ENCODE data around the gene SPIN2A.
"Not testable (repeated sequence)": the region's sequence is repeated elsewhere in the genome, so short reads cannot be mapped to it uniquely, and the experiment has no call there.

SPIN2A gene

DNA sequence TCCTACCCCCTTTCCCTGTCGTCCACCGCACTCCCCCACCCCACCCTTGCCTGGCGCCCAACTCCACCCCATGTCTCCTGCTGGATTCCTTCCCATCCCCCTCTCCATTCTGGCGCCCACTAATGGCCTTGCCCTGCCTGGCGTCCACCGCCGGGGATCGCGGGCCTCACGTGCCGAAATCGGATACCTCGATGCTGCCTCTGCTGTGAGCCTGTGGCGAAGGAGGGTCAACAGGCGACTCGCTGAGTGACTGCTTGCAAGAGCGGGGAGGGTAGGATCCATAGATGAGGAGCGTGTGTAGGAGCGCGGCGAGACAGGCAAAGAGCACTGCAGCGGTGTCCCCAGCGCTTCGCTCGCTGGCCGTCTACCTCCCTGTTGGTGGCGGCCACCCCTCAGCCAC is at the start of gene SPIN2A:
TSS of gene SPIN2A (minus strand) at position 325 of the 400 bp plus-strand sequence. CDS start 800 bp downstream, outside the sequence.
- no CpG with 5 or more reads among the region's 27 CpGs for WGBS (ENCODE audit: insufficient coverage, insufficient read length)
- not testable (repeated sequence) for H3K4me1 ChIP-seq (ENCODE audit: control insufficient read depth, insufficient read depth, low read length); H3K27ac ChIP-seq (ENCODE audit: low read length); H3K9me3 ChIP-seq (ENCODE audit: control insufficient read depth, insufficient read depth, low read length); DNase-seq (ENCODE audit: low read depth, low spot score); H3K36me3 ChIP-seq (ENCODE audit: control insufficient read depth, insufficient read depth, low read length); H3K27me3 ChIP-seq (ENCODE audit: control insufficient read depth, insufficient read depth, low read length)
- H3K4me3 ChIP-seq (ENCODE audit: low read length), result peak within 1 kb of the TSS; percentile 37; the same call in 1 of the 2 replicates

- no peak overlapping the region for H3K27ac ChIP-seq (ENCODE audit: low read length)
- no peaks in the 10 kb centered on the region for H3K36me3 ChIP-seq (ENCODE audit: control insufficient read depth, insufficient read depth, low read length)
- no peaks in the 10 kb centered on the region for H3K4me1 ChIP-seq (ENCODE audit: control insufficient read depth, insufficient read depth, low read length)
- H3K9me3 ChIP-seq (ENCODE audit: control insufficient read depth, insufficient read depth, low read length), result no peaks in the 10 kb centered on the region
- DNase-seq (ENCODE audit: low read depth, low spot score), result no peak
- no peak overlapping the region for H3K4me3 ChIP-seq (ENCODE audit: low read length)
- no peaks in the 10 kb centered on the region for H3K27me3 ChIP-seq (ENCODE audit: control insufficient read depth, insufficient read depth, low read length)
Observed at GRCh38 chrX:57178605-57179004, 41.4 kb upstream of the SPIN2A start.

- no peaks in the 10 kb centered on the region for H3K4me1 ChIP-seq (ENCODE audit: control insufficient read depth, insufficient read depth, low read length)
- H3K9me3 ChIP-seq (ENCODE audit: control insufficient read depth, insufficient read depth, low read length), result no peaks in the 10 kb centered on the region
- DNase-seq (ENCODE audit: low read depth, low spot score), result peak; percentile 31
- no CpG with 5 or more reads among the region's 1 CpG for WGBS (ENCODE audit: insufficient coverage, insufficient read length)
- no peak overlapping the region for H3K27ac ChIP-seq (ENCODE audit: low read length)
- H3K27me3 ChIP-seq (ENCODE audit: control insufficient read depth, insufficient read depth, low read length), result no peaks in the 10 kb centered on the region
- H3K4me3 ChIP-seq (ENCODE audit: low read length), result no peak overlapping the region
- no peaks in the 10 kb centered on the region for H3K36me3 ChIP-seq (ENCODE audit: control insufficient read depth, insufficient read depth, low read length)
Observed at GRCh38 chrX:57177070-57177469, 39.9 kb upstream of the SPIN2A start.

DNA sequence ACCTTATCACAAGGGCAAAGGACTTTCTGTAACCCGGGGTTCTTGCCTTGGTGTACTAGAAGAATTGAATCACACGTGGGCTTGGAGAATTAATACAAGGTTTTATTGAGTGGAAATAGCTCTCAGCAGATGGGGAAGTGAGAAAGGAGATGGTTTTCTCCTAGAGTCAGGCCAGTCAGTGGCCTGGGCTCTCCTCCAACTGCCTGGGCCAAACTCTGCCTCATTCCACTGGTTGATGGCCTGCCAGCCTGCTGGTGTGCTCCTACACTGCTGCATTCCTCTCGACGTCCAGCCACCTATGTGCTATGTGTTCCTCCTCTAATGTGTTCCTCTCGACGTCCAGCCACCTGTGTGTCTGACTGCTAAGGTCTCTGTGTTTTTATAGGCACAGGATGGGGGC is 35.3 kb upstream of the SPIN2A start:
- Histone ChIP-seq H3K4me1 (ENCODE audit: control insufficient read depth, insufficient read depth, low read length) (no peaks in the 10 kb centered on the region), H3K36me3 (ENCODE audit: control insufficient read depth, insufficient read depth, low read length) (no peaks in the 10 kb centered on the region), H3K9me3 (ENCODE audit: control insufficient read depth, insufficient read depth, low read length) (no peaks in the 10 kb centered on the region), H3K27me3 (ENCODE audit: control insufficient read depth, insufficient read depth, low read length) (no peaks in the 10 kb centered on the region), H3K4me3 (ENCODE audit: low read length) (no peak overlapping the region), H3K27ac (ENCODE audit: low read length) (no peak overlapping the region)
- DNase-seq (ENCODE audit: low read depth, low spot score), result no peak
- no CpG with 5 or more reads among the region's 6 CpGs for WGBS (ENCODE audit: insufficient coverage, insufficient read length)

DNA sequence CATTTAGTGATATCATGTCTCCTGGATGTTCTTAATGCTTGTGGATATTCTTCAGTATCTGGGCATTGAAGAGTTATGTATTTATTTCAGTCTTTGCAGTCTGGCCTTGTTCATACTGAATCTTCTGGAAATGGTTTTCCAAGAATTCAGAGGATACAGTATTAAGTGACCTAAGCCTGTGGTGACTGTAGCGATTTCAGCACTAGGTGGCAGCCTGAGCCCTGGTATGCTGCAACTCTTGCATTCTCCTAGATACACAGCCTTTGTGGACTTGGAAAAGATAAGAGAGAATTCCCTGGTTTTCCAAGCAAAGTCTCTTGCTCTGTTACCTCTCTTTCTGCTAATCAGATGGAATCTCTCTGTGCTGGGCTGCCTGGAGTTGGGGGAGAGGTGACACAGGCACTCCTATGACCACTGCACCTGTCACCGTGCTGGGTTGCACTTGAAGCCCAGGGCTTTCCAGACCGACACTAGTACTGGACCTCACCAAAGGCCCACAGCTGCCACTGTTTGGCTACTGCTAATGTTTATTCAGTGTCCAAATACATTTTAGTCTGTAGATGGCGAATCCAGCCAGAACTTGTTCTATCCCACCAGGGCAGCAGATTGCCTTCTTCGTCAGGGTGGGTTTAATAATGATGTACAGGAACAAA is 19.3 kb upstream of the SPIN2A start:
- no peak overlapping the region for H3K27ac ChIP-seq (ENCODE audit: low read length)
- no peak for DNase-seq (ENCODE audit: low read depth, low spot score)
- WGBS (ENCODE audit: insufficient coverage, insufficient read length), result no CpG with 5 or more reads among the region's 5 CpGs

GRCh38 chrX:57155171-57155570 is 18.0 kb upstream of the SPIN2A start:
- no peaks in the 10 kb centered on the region for H3K27me3 ChIP-seq (ENCODE audit: control insufficient read depth, insufficient read depth, low read length)
- no peaks in the 10 kb centered on the region for H3K9me3 ChIP-seq (ENCODE audit: control insufficient read depth, insufficient read depth, low read length)
- WGBS (ENCODE audit: insufficient coverage, insufficient read length), result no CpG with 5 or more reads among the region's 2 CpGs
- H3K4me1 ChIP-seq (ENCODE audit: control insufficient read depth, insufficient read depth, low read length), result no peaks in the 10 kb centered on the region
- no peaks in the 10 kb centered on the region for H3K36me3 ChIP-seq (ENCODE audit: control insufficient read depth, insufficient read depth, low read length)
- H3K4me3 ChIP-seq (ENCODE audit: low read length), result no peak overlapping the region
- H3K27ac ChIP-seq (ENCODE audit: low read length), result no peak overlapping the region
- DNase-seq (ENCODE audit: low read depth, low spot score), result no peak

More for the DNA sequence above, 19.3 kb upstream of the SPIN2A start:
- Histone ChIP-seq H3K36me3 (ENCODE audit: control insufficient read depth, insufficient read depth, low read length) (no peaks in the 10 kb centered on the region), H3K4me3 (ENCODE audit: low read length) (no peak overlapping the region), H3K4me1 (ENCODE audit: control insufficient read depth, insufficient read depth, low read length) (no peaks in the 10 kb centered on the region), H3K27me3 (ENCODE audit: control insufficient read depth, insufficient read depth, low read length) (no peaks in the 10 kb centered on the region), H3K9me3 (ENCODE audit: control insufficient read depth, insufficient read depth, low read length) (no peaks in the 10 kb centered on the region)

DNA sequence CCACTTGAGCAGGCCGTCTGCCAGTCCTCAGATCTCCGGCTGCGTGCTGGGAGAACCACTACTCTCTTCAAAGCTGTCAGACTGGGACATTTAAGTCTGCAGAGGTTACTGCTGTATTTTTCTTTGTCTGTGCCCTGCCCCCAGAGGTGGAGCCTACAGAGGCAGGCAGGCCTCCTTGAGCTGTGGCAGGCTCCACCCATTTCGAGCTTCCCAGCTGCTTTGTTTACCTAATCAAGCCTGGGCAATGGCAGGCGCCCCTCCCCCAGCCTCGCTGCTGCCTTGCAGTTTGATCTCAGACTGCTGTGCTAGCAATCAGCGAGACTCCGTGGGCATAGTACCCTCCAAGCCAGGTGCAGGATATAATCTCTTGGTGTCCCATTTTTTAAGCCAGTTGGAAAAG is 15.0 kb upstream of the SPIN2A start:
- not testable (repeated sequence) for H3K27ac ChIP-seq (ENCODE audit: low read length); DNase-seq (ENCODE audit: low read depth, low spot score); H3K9me3 ChIP-seq (ENCODE audit: control insufficient read depth, insufficient read depth, low read length); H3K4me3 ChIP-seq (ENCODE audit: low read length); H3K27me3 ChIP-seq (ENCODE audit: control insufficient read depth, insufficient read depth, low read length); H3K4me1 ChIP-seq (ENCODE audit: control insufficient read depth, insufficient read depth, low read length); H3K36me3 ChIP-seq (ENCODE audit: control insufficient read depth, insufficient read depth, low read length)
- WGBS (ENCODE audit: insufficient coverage, insufficient read length), result no CpG with 5 or more reads among the region's 8 CpGs

DNA sequence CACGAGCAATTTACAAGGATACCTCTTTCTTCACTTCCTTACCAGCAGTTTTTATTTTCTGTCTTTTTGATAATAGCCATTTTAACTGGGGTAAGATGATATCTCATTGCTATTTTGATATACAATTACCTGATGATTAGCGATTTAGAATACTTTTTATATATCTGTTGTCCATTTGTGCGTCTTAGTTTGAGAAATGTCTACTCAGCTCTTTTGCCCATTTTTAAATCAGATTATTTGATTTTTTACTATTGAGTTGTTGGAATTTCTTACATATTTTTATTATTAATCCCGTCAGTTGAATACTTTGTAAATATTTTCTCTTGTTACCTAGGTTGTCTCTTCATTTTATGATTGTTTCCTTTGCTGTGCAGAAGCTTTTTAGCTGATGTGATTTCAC is 1.5 kb upstream of the SPIN2A start:
- no peaks in the 10 kb centered on the region for H3K27me3 ChIP-seq (ENCODE audit: control insufficient read depth, insufficient read depth, low read length)
- WGBS (ENCODE audit: insufficient coverage, insufficient read length), result no CpG with 5 or more reads among the region's 4 CpGs
- H3K36me3 ChIP-seq (ENCODE audit: control insufficient read depth, insufficient read depth, low read length), result no peaks in the 10 kb centered on the region

DNA sequence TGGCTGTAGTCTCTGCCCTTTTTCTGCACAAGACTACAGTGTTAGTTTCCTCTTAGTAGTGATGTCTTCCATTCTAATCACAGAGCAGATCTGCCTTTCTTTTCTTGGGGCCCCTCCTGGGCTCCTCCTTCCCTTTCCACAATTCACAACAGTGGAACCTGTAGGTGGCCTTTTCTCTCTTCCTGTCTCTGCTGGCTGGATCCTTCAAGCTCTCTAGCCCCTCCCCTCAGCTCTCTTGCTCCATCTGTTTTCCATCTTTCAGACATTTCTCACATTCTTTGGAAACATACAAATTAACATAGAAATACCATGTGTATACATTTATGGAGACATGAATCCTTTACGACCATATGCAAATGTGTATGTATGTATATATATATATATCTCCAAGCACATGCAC is 304 bp upstream of the SPIN2A start:
- Histone ChIP-seq H3K4me3 (ENCODE audit: low read length) (peak overlapping the region; percentile 37; the same call in 1 of the 2 replicates), H3K27me3 (ENCODE audit: control insufficient read depth, insufficient read depth, low read length) (no peaks in the 10 kb centered on the region), H3K36me3 (ENCODE audit: control insufficient read depth, insufficient read depth, low read length) (no peaks in the 10 kb centered on the region), H3K9me3 (ENCODE audit: control insufficient read depth, insufficient read depth, low read length) (no peaks in the 10 kb centered on the region), H3K27ac (ENCODE audit: low read length) (no peak overlapping the region), H3K4me1 (ENCODE audit: control insufficient read depth, insufficient read depth, low read length) (no peaks in the 10 kb centered on the region; the same call in 1 of the 2 replicates)
- DNase-seq (ENCODE audit: low read depth, low spot score), result no peak
- no CpG with 5 or more reads among the region's 1 CpG for WGBS (ENCODE audit: insufficient coverage, insufficient read length)

More for the DNA sequence above, 1.5 kb upstream of the SPIN2A start:
- Histone ChIP-seq H3K4me3 (ENCODE audit: low read length) (no peak overlapping the region), H3K4me1 (ENCODE audit: control insufficient read depth, insufficient read depth, low read length) (no peaks in the 10 kb centered on the region; the same call in 1 of the 2 replicates), H3K9me3 (ENCODE audit: control insufficient read depth, insufficient read depth, low read length) (no peaks in the 10 kb centered on the region), H3K27ac (ENCODE audit: low read length) (no peak overlapping the region)
- no peak for DNase-seq (ENCODE audit: low read depth, low spot score)

DNA sequence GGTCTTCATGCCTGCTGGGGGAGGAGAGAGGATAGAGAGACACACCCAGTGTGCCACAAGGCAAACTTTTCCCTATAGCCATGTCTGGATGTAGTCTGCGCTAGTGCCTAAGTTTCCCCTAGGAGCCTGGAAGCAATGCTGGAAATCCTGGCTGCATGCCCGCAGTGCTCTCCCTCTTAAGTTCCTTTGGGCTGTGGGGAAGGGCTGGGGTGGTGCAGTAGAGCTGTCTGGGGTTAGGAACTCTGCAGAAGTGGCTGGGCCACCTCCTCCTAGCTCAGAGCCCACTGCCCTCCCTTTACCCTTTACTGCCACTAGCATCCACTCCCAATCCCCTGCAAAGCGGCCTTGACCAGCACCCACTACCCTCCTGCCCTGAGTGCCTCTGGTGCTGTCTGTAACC is 608 bp downstream of the SPIN2A start:
- H3K4me3 ChIP-seq (ENCODE audit: low read length), result peak overlapping the region; percentile 9; the same call in 1 of the 2 replicates
- not testable (repeated sequence) for H3K4me1 ChIP-seq (ENCODE audit: control insufficient read depth, insufficient read depth, low read length); H3K27ac ChIP-seq (ENCODE audit: low read length); H3K36me3 ChIP-seq (ENCODE audit: control insufficient read depth, insufficient read depth, low read length); H3K27me3 ChIP-seq (ENCODE audit: control insufficient read depth, insufficient read depth, low read length); DNase-seq (ENCODE audit: low read depth, low spot score); H3K9me3 ChIP-seq (ENCODE audit: control insufficient read depth, insufficient read depth, low read length)
- no CpG with 5 or more reads among the region's 3 CpGs for WGBS (ENCODE audit: insufficient coverage, insufficient read length)

DNA sequence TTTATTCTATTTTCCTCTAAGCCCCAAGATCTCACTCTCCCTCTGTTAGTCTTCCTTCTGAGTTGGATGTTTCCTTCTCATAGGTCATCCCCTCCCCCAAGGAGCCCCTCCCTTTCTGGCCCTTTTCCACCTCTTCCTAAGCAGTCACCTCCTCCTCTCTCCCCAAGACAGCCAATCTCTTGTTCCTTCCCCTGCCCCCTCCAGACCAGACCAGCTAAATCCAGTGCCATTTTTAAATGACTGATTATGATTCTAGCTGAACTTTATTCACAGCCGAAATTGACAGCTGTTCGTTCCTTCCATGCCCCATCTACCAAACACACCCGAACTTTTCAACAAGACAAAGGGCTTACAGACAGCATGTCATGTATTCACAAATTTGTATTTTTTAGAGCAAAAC is 1.9 kb downstream of the SPIN2A start:
- no CpG with 5 or more reads among the region's 3 CpGs for WGBS (ENCODE audit: insufficient coverage, insufficient read length)

More for the DNA sequence above, 1.9 kb downstream of the SPIN2A start:
- H3K36me3 ChIP-seq (ENCODE audit: control insufficient read depth, insufficient read depth, low read length), result no peaks in the 10 kb centered on the region
- H3K27me3 ChIP-seq (ENCODE audit: control insufficient read depth, insufficient read depth, low read length), result no peaks in the 10 kb centered on the region
- no peak for DNase-seq (ENCODE audit: low read depth, low spot score)
- H3K4me1 ChIP-seq (ENCODE audit: control insufficient read depth, insufficient read depth, low read length), result no peaks in the 10 kb centered on the region; the same call in 1 of the 2 replicates
- no peaks in the 10 kb centered on the region for H3K9me3 ChIP-seq (ENCODE audit: control insufficient read depth, insufficient read depth, low read length)
- H3K27ac ChIP-seq (ENCODE audit: low read length), result no peak overlapping the region
- no peak overlapping the region for H3K4me3 ChIP-seq (ENCODE audit: low read length)
